Measurements from ENCODE around the gene CD164L2.

Gene CD164L2

DNA sequence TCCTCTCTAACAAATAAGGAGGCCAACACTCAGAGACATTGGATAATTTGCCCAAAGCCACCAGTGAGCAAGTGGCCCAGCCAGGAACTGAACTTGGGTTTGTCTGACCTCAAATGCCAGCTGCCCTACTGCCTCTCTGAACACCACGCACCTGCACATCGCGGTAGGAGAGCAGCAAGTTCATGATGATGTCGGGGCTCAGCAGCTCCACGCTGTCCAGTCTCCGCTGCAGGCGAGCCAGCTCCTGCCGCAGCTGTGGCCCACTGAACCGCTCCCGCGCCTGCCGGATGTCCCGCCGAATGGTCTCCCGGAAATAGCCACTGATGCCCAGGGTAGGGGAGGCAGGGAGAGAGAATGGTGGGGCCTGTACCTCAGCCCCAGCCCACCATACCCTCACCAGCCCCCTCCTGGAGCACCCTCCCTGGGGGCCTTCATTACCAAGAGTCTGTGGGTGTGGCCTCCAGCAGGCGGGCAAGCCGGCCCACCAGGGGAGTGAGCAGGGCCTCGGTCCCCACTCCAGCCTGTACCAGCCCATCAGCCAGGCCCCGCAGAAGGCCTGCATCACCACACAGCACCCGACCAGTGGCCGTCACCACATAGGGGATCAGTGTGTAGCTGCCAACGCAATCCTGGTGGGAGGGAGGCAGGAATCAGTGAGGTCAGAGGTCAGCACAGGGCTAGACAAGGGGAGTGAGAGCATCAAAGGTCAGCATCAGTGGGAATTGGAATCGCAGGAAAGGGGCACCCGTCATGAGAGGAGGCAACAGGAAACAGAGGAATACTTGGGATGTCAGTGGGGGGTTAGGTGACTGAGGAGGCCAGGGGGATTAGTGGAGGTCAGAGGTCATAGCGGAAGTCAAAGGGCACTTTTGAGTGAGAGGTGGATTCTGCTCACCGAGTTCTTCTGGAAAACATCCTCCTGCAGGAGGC, 19.1 kb downstream of the CD164L2 start:
- DNase-seq (ENCODE audit: low spot score): no peak

DNA sequence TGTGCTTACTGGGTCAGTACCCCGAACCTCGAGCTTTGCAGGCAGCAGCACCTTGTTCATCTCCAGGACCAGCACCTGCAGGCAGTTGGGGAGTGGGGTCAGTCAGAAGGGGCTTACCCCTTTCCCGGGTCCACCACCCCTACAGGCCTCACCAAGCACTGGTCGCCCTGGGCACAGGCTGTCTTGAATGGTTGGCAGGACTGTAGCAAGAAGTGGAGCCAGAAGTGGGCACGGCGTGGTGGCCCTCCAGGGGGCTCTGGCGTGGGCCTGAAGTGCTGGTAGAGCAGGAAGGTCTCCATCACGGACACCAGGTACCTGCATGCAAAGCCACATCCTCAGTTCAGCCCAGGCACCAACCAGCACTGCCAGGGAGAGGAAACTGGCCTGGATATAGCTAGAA, 21.6 kb downstream of the CD164L2 start:
- no peak for DNase-seq (ENCODE audit: low spot score)

DNA sequence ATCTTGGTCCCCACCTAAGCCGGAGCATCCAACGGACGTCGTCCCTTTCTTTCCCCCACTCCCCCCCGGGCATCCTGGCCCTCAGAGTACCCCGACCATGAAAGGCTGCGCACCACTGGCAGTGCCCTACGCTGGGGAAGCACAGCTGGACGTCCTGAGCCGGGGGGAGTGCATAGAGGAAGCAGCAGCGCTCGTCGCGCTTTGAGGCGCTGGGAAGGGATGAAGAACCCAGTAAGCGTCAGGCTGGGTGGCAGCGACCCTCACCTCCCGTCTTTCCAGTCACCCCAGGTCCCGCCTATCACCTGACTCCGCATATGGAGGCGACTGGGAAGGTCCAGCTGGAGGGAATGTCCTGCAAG, 22.1 kb downstream of the CD164L2 start:
- DNase-seq (ENCODE audit: low spot score): no peak

DNA sequence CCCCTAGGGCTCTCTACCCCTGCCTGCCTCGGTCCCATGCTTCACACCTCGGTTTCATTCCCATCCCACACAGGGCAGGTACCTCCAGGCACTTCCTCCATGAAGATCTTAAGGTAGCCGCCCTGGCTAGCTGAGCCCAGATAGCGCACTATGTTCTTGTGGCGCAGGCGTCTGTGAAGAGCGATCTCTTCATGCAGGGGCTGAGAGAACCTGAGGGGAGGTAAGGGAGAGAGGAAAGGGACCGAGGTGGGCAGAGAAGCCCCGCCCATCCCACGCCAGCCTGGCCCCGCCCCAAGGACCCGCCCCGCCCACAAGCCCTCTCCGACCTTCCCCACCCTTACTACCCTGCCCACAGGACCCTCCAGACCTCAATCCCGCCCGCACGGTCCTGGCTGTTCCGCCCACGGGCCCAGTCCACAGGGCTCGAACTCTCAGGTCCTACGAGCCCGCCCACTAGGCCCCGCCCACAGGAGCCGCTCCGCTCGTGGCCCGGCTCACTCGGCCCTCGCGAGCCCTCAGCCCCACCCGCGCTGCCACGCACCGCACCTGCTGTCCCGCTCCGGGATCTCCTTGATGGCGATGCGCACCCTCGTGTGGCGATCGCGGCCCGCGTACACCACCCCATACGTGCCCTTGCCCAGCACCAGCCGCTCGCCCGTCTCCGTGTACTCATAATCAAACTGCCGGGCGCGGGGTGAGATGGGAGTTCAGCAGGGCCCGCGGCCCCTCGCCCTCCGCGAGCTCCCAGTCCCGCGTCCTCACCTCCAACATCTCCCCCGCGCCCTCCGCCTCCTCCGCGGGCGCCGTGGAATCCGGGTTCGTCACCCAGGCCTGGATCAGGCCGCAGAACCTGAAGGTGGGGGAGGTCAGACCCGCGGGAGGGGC, 22.7 kb downstream of the CD164L2 start:
- DNase-seq (ENCODE audit: low spot score): peak; percentile 79

DNA sequence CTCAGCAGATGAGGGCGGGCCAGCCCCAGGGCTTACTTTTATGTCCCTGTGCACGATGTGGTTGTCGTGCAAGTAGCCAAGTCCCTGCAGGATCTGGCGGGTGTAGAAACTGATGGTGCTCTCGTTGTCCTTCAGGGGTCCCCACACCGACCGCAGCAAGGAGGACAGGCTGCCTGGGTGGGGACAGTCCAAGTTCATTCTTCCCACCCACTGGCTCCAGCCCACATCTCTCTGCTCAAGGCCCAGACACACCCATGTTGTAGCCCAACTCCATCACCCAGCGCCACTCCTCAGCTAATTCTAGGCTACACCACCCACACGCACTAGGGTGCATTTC, 23.3 kb downstream of the CD164L2 start:
- no peak for DNase-seq (ENCODE audit: low spot score)

DNA sequence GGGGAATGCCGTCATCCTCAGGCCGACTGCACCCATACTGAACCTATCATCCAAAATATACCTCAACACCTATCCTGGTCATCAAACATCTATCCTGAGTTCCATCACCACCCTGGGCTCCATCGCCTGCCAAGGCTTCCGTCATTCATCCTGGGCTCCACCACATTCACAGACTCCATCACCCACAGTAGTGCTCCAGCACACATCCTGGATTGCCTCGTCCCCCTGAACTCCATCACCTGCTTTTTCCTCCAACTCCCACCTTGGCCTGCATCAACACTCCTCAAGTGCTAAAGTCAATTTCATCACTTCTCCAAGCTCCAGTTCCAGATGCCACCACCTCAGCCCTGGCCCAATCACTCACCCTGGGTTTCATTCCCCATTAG, 24.2 kb downstream of the CD164L2 start:
- DNase-seq (ENCODE audit: low spot score): no peak

DNA sequence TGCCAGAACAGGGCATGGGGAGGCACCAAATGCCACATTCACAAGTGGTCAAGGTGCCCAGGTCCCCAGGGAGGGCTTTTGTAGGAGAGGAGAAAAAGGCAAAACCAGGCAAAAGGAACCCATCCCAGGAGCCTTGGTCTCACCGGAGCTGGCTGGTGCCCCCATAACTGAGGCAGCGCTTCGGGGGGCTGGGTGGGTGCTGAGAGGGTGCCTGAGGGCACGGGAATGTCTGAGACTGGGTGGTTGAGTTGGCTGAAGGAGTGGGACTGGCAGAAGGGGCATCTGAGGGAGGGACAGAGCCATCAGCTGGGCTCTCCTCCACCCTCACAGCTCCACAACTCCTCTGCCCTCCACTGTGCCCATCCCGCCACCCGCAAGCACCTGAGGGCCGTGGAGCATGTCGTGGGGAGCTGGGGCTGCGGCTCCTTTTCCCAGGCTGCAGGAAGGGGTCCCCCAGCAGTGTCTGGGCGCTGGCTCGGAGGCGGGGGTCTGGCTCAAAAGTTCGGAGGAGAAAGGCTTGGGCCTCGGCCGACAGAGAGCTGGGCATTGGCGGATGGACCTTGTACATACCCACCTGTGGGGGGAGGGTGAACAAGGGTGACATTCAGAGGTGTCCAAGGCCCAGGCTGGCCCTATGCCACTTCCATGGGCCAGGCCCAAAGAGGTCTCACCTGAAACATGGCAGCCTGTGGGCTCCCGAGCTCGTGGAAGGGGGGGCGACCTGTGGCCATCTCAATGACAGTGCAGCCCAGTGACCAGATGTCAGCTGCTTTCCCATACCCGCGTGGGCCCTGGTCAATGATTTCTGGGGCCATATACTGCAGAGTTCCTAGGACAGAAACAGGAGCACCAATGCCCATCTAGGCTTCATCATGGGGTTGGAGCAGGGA, 24.9 kb downstream of the CD164L2 start:
- DNase-seq (ENCODE audit: low spot score): no peak

DNA sequence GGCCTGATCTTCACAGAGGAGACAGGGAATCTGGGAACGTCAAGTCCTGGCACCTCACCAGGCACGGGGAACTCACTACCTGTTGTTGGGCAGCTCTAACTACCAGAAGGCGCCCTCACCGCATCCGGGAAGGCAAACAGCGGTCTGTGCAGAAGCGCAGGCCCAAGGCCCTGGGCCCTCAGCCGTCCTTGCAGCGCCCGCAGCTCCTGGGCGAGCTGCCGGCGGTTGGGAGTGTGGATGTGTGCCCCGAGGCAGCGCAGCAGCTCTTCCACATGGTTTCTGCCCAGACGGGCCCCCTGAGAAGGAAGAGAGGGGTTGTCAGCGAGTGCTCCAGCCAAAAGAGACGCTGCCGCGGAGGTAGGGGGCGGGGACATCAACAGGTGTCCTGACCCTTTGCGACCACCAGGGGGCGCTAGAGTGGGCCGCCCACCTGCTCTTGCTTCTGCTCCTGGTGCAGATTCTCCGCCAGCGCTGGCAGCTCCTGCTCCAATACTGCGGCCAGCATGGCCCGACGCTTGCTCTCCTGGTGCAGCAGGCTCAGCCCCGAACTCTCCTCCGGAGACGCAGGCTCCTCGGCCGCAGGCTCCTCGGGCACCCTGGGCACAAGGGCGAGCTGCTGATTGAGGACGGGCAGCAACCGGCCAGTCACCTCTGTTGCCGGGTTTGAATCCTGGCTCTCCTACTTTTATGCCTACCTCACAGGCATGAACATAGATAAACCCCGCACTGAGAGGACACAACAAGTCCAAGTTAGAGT, 25.7 kb downstream of the CD164L2 start:
- peak; percentile 92 for DNase-seq (ENCODE audit: low spot score)

DNA sequence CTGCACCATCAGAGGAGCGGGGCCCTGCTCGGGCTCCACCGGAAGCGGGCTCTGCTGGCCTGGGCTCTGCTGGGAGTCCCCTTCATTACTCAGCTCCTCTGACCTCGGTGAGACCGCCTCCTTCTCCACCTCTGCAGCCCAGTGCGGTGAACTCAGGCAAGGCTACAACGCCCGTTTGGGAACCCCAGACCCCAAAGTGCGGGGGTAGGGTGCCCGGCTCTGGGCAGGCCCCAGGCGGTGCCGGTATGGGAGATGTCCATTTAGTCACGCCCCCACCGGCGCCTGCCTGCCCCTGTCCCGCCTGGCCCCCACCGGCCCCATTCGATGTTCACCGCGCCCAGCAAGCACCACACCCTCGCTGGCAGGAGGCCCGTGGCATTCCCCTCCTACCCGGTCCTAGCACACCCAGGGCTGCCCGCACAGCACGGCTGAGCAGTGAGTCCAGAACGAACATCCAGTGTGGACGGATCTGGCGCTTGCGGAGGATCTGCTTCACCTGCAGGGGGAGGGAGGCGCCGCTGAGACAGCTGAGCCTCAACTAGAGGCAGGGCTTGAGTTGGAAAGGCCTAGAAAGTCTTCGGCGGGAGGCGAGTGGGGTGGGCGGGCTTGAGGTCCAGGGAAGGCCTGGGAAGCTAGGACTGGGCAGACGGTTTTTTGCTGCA, 26.4 kb downstream of the CD164L2 start:
- no peak for DNase-seq (ENCODE audit: low spot score)

DNA sequence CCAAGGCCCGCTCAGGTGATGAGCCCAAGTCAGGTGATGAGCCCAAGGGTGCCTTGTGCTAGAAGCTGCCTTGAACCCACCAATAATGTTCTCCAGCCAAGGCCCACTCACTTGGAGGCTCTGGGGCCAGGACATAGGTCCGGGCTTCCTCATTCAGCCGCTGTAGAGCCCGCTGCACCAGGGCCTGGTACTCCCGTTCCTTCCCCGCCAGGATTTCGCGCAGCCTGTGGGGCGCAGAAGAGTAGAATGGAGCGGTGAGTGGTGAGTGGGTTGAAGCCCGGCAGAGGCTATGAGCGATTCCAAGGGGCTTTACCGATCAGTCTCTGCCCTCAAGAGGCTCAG, 26.9 kb downstream of the CD164L2 start:
- no peak for DNase-seq (ENCODE audit: low spot score)

DNA sequence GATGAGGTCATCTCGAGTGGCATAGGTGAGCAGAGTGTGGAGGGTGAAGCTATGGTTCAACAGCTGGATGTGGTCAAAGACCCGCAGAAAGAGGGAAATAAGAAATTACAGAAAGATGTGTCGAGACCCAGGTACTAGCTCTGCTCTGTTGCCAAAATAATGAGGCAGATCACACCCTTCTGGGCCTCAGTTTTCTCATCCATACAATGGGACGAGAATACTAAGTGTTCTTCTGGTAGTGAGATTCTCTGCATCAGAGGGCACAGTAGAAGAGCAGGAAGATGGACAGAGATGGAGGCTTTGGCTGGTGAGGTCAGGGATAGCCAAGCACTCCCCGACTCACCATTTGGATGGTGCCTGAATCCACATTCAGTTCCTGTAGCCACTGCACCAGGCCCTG, 27.4 kb downstream of the CD164L2 start:
- DNase-seq (ENCODE audit: low spot score): no peak

DNA sequence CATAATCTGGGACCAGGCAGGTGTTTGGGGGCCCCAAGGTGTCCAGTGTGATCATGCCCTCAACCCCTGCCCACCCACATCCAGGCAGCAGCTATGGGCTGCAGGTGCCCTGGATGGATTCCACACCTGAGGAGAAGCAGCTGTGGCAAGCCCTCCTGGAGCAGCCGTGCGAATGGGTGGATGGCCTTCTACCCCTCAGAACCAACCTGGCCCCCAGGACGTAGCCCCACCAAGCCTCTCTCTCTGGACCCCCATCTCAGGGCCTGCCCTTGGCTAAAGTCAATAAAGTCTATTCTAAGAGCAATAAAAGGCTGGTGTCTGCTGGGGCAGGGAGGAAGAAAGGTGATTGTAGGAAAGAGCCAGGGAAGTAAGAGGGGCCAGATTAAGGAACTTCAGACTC, 29.5 kb downstream of the CD164L2 start:
- DNase-seq (ENCODE audit: low spot score): no peak

DNA sequence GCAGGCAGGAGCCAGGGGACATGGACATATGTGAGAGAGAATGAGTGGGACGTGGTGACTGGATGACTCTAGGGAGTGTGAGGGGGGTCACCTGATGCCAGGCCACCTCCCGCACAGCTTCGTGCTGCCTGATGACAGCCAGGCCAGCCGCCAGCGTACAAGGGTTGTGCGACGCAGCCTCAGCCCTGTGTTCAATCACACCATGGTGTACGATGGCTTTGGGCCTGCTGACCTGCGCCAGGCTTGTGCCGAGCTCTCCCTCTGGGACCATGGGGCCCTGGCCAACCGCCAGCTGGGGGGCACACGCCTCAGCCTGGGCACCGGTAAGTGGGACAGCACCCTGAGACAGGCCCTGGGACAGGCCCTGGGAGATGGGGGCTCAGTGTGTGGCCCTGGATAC, 30.0 kb downstream of the CD164L2 start:
- DNase-seq (ENCODE audit: low spot score): no peak

DNA sequence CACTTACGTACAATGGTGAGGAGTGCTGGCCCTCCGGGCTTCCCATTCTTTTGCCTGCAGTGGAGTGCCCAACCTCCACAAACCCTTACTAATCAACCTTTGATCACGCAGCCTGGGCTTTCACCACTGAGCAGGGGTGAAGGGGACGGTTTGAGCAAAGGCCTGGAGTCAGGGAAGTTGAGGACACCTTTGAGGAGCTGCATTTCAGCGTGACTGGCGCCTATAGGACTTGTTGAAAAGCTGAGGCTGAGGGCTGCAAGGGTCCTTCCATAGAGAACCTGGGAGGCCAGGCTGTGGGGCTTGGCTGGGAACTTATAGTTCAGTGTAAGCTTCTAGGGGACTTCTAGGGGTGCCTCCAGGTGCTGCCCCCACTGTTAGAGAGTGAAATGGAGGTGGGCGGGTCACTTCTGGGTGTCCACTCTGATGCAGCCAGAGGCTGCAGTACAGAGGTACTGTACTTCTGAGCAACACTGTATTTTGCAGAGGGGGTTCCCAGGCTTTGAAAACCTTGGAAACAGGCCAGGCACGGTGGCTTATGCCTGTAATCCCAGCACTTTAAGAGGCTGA, 31.5 kb downstream of the CD164L2 start:
- DNase-seq (ENCODE audit: low spot score): no peak

DNA sequence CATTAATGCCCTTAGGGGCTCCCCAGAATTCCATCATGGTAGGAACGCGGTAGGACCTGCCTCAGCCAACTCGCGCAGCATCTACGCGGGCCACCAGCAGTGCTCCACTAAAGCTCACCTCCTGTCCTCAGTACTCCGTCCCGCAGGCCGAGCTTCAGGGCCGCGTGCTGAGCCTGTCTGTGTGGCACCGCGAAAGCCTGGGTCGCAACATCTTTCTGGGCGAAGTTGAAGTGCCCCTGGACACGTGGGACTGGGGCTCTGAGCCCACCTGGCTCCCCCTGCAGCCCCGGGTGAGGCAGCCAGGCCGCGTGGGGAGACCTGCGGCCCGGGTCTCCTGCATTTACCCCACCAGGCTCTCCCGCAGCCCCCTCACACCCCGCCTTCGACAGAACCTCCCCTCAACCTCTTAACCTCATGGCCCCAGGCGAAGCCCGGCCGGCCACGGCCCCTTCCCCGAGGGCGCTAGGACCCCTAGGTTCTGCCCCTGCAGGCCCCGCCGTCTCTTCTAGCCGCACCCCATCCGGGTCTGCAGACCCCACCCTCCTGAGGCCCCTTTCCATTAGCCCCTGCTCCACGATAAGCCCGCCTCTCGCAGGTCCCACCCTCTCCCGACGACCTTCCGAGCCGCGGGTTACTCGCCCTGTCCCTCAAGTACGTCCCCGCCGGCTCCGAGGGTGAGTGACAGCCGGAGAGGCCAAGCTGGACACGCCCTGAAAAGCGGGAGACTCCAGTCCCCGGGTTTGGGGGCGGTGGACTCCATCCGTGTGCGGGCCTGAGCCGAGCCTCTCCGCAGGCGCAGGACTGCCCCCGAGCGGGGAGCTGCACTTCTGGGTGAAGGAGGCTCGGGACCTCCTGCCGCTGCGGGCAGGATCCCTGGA, 32.2 kb downstream of the CD164L2 start:
- peak; percentile 90 for DNase-seq (ENCODE audit: low spot score)

DNA sequence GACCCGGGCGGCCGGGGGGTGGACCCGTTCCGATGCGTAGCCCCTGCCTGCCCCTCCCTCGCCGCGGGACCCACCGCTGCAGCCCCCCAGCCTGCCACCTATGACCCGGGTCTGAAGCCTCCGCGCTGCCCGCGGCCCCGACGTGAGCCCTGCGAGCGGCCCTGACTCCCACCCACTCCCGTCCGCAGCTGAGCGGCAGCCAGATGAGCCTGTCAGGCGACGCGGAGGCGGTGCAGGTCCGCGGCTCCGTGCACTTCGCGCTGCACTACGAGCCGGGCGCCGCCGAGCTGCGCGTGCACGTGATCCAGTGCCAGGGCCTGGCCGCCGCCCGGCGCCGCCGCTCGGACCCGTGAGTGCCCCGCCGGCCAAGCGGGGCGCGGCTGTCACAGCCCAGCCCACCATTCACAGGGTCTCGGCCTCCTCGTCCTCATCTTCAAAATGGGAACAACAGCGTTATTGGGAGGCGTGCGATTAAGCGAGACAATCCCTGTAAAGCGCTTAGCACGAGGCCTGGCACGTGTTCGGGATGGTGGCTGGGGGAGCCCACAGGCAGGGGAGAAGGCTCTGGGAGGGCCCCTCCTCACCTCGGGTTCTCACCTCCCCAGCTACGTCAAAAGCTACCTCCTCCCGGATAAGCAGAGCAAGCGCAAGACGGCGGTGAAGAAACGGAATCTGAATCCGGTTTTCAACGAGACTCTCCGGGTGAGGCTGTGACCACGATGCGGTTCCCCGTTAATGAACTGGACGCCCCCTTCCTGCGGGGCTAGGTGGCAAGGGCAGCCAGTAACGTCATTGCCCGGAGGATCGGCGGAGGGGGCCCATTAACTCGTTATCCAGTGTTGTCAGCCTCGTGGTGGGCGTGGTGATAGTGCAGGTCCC, 33.1 kb downstream of the CD164L2 start:
- DNase-seq (ENCODE audit: low spot score): peak; percentile 82

DNA sequence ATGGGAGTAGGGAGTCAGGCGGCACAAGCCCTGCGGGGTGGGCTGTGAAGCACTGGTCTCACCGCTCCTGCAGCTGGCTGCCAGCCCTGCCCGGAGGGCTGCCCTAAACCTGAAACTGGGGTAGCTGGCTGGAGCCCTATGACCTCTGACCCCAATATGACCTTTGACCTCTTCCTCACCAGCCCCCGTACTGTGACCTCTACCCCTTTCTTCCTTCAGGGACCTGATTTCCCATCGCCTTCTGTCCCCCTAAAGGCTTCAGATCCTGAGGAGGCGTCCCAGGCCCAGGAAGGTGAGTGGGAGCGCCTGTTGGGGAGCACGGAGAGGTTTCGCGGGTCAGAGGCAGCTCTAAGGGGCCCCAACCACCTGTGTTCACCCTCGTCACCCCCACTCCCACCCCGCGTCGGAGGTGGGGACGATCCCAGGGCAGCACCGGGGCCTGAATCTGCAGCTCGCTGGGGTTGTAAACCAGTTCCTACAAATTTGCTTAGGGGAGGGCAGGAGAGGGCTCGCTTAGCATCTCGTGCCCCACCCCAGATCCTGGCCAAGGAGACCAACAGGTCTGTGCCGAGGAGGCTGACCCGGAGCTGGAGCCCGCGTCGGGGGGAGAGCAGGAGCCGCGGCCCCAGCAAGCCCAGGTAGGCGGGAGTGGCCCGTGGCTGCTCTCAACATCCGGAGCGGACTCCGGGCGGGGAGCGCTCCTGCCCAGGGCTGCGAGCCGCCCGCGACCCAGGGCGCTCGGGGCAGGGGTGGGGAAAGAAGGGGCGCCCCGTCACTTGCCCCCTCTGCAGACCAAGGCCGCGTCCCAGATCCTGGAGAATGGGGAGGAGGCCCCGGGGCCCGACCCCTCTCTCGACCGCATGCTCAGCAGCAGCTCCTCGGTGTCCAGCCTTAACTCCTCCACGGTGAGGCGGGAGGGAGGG, 34.0 kb downstream of the CD164L2 start:
- DNase-seq (ENCODE audit: low spot score): peak; percentile 91

Measured in iPS-NIHi11 (cell line).